Stimulated activated CD4-positive, alpha-beta T cell treated with anti-CD3 and anti-CD28 coated beads, Interleukin-2, amount 100 ng/mL, for 24 hours (primary cell): Measurements from ENCODE around the gene ZNF3.

Experiments used
- DNase-seq, 2 donors: peaks; one replicate each; pipeline ENCODE4 v3.0.0-alpha.2; 2020

ZNF3 gene

DNA sequence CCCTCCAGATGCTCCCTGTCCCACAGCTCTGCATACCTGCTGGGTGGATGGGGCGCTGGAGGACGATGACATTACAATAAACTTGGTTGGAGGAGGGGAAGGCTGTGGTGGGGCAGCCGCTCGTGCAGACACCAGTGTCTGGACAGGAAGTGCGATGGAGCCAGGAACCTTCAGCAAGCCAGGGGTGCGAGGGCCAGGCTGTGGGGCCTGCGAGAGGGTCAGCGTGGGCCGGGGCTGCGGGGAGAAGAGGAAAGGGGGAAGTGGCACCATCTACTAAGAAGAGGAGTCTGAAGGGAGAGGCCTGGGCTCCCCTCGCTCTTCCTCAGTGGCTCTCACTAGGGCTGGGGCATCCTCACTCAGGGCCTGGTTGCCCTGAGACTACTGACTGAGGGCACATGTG is 26.4 kb upstream of the ZNF3 start:
- no peak for DNase-seq

DNA sequence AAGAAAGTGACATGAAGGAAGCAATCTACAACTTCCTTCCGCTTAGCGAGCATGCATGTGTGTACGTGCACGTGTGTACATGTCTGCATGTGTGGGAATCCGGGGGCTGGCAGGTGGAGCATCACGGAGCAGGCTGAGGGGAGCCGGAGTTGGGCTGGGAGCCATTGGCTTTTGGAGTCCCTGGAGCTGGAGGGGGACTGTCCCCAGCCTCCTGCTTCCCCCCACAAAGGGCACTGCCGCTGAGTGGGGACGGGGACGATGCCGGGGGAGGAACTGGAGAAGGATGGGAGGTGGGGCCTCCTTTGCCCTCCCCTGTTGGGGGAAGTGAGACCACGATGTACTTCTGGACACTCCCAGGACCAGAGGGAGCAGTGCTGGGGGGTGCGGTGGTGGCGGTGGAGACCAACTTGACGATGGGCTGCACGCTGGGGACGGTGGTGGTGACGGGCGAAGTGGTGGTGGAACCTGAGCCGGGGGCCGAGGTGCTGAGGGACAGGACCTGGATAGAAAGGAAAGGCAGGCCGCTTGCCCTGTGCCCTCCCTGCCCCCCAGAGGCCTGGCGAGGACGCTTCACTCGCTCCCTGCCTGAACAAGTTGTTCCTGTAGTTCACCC is 25.7 kb upstream of the ZNF3 start:
- no peak for DNase-seq

DNA sequence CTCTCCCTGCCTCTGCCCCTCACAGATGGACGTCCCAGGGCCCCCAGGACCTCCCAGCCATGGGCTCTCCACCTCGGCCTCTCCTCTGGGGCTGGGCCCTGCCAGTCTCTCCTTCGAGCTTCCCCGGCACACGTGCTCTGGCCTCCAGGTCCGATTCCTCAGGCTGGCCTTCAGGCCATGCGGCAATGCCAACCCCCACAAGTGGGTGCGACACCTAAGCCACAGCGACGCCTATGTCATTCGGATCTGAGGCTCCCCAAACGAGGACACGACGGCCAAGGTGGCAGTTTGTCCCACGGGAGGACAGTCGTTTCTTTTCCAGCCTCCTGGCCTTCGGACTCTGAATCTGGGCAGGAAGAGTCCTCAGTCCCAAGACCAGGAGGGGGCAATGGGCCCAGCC is 25.1 kb upstream of the ZNF3 start:
- DNase-seq: no peak

GRCh38 chr7:100105534-100105933 is 24.0 kb upstream of the ZNF3 start:
- no peak for DNase-seq

DNA sequence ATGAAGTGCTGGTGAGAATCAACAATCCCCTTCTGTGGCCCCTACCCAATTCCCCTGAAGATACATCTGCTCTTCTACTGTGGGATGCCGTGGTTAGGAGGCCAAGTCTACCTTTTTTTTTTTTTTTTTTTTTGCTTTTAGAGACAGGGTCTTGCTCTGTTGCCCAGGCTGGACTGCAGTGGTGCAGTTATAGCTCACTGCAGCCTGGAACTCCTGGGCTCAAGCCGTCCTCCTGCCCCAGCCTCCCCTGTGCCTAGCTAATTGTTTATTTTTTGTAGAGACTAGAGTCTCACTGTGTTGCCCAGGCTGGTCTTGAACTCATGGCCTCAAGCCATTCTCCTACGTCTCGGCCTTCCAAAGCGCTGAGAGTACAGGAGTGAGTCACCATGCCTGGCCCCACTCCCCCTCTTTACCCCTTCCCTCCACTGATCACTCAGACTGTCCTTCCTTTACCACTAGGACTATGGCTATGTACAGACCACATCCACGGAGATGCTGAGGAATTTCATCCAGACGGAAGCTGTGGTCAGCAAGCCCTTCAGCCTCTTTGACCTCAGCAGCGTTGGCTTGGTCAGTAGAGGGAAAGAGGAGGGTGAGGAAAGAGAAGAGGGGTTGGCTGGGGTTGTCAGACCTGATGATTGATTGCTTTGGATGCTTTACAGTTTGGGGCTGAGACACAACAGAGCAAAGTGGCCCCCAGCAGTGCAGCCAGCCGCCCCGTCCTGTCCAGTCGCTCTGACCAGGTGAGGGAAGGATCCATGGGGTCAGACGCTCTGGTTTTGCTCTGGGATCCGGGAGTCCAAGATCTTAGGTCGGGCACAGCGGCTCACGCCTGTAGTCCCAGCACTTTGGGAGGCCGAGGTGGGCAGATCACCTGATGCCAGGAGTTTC is 21.7 kb upstream of the ZNF3 start:
- no peak for DNase-seq

DNA sequence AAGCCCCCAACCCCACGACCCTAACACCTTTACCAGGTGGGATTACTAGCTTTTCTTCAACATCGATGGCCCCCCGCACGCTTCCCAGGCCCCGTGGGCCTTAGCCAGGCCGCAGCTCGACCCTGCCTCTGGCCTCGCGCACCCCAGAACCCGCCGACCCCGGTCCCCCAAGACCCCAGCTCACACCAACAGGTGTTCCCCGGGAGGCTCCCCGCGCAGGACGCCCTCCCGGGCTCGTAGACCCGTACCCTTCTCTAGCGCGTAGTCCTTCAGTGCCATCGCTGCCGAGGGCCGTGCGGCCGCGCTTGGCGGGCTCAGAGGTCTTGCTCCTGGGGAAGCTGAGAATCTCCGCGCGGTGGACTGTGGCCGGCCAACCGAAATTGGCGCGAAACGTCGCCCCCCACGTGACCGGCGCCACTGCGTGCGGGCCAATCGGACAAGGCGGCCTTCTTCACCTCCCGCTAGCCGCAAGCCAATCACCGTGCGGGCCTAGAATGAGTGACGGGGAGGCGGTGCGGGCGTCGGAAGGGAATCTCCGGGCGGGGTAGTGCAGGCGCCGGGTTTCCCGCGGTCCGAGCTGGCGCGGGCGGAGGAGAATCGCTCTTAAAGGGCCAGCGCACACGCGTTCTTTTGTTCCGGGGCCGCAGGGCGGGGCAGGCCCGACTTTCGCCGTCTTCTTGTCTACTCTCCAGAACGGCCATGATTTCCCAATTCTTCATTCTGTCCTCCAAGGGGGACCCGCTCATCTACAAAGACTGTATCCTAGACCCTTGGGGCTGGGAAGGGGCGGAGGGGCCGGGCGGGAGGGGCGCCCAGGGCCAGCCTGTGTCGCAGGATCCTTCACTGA is 19.7 kb upstream of the ZNF3 start, which contains the start of the genes AP4M1 and MCM7:
AP4M1 (plus strand) TSS at position 628 of the 847 bp plus-strand sequence; CDS start at position 700, 72 bp downstream.
MCM7 (minus strand) TSS at position 382 of the 847 bp plus-strand sequence; CDS start at position 279, 103 bp downstream.
- peak; percentile 98 for DNase-seq

DNA sequence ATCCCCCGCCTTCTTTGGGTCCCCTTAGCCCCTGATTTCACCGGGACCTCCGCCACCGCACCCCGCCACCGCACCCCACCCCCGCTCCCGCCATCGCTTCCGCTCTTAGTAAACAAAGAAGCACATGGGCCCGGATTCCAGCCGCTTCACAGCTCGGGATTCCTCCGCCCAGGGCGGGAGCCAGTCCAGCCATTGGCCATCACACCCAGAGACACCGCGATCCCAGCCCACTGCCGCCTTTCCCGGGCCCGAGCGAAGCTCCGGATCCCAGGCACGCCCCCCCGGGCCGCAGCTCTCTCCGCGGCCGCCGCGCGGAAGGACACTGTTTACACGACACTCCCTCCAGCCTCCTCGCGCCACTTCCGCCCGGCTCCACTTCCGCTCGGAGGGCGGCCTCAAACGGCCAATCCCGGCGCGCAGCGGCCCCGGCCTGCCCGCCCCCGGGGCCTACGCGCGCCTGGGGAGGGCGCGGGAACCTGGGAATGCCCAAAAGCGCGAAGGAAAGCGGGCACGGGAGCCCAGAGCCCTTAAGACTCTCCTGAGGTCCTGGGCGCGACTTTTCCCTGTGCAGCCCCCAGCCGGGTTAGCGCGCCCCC is 19.0 kb upstream of the ZNF3 start:
- DNase-seq: peak; percentile 86 to 87

DNA sequence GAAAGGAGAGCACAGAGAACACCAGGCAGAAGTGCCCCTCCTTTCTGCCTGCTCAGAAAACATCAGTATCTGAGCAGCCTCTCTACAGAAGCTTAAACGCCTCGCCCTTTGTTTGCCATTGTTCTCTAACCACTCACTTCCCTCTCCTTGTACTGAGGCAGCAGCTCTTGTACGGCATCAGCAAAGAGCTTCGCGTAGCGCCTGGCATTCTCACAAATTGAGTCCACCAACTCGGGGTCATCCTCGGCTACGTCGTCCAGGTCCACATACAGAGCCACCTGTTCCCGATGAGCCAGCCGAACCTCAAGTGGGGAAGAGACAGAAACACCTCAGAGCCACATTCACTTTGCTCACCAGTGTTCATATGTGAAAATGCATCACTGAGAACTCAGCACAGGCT is 17.9 kb upstream of the ZNF3 start:
- DNase-seq: no peak

- no peak for DNase-seq
These were observed 17.4 kb upstream of the ZNF3 start for GRCh38 chr7:100098913-100099312.

DNA sequence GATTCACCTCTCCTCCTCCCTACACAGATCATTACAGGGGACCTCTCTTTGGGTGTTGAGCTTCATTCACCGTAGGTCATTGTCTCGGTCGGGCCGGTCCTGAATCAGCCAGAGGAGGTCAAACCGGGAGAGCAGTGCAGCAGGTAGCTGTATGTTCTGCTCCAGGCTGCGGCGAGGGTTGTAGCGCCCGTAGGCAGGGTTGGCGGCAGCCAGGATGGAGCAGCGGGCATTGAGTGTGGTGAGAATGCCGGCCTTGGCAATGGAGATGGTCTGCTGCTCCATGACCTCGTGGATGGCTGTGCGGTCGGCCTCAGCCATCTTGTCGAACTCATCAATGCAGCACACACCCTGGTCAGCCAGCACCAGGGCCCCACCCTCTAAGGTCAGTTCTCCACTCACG is 14.2 kb upstream of the ZNF3 start:
- DNase-seq: no peak

- DNase-seq: no peak
These were observed 13.8 kb upstream of the ZNF3 start for GRCh38 chr7:100095289-100095688.

GRCh38 chr7:100093925-100094486 is 12.5 kb upstream of the ZNF3 start:
- no peak for DNase-seq

DNA sequence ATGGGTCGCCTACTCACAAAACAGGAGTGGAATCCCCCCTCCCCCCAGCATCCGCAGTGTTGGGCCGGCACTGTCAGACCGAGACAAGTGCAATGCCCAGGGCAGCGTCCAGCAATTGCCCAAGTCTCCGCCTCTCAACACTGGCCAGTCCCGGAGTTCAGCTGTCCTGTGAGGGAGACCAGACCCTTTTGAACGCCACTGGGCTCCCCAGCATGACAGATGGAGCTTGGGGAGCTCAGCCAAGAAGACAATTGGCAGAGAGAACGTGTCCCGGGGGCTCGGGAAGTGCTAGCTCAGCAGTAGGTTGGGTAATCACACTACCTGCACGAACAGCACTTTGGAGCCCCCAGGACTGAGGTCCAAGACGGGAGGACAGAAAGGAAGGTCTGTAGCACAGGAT is 12.0 kb upstream of the ZNF3 start:
- no peak for DNase-seq

- DNase-seq: no peak
These were observed 11.5 kb upstream of the ZNF3 start for GRCh38 chr7:100093054-100093453.

DNA sequence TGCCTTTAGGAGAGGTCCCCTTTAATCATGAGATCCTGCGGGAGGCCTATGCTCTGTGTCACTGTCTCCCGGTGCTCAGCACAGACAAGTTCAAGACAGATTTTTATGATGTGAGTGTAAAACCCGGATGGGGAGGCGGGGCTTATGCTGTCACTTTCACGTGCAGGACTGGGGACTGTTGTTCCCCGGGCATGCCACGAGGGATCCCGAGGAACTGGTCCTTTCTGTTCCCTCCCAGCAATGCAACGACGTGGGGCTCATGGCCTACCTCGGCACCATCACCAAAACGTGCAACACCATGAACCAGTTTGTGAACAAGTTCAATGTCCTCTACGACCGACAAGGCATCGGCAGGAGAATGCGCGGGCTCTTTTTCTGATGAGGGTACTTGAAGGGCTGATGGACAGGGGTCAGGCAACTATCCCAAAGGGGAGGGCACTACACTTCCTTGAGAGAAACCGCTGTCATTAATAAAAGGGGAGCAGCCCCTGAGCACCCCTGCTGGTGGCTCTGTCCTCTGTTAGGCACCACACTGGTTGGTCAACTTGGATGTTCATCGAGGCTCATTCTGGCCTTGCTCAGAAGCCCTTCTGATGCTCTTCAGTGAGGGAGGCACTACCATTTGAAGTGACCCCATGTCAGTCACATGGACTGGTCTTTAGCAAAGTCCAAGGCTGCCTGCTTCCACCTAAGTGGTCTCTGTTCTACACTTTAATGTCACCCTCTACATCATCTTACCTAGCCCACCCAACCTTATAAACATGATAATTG is 10.1 kb upstream of the ZNF3 start:
- peak; percentile 31 to 40 for DNase-seq

DNA sequence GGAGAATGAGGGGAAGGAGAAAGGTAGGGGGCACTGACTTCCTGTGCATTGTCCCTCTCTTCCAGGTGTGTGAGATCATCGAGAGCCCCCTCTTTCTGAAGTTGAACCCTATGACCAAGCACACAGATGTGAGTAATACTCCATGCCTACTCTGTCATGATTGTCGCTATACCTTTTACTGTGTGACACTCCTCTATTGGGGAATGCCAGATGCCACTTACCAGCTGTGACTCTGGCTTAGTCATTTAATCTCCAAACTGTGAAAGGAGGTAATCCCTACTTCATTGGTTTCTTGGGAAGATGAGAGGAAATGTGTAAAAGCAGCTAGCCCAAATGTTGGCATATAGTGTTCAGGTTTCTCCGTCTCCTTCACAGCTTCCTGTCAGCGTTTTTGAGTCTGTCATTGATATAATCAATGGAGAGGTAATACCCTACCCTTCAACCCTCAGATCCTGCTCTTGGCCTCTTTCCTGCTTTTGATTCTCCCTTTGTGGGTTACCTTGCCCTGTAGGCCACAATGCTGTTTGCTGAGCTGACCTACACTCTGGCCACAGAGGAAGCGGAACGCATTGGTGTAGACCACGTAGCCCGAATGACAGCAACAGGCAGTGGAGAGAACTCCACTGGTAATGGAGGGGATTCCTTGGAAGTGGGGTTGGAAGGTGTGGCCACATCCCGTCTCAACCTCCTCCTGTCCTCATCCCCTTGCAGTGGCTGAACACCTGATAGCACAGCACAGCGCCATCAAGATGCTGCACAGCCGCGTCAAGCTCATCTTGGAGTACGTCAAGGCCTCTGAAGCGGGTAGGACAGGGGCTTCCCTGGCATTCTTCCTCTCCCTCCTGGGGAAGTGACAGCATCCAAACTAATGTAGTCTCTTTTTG is 9.2 kb upstream of the ZNF3 start:
- DNase-seq: no peak

DNA sequence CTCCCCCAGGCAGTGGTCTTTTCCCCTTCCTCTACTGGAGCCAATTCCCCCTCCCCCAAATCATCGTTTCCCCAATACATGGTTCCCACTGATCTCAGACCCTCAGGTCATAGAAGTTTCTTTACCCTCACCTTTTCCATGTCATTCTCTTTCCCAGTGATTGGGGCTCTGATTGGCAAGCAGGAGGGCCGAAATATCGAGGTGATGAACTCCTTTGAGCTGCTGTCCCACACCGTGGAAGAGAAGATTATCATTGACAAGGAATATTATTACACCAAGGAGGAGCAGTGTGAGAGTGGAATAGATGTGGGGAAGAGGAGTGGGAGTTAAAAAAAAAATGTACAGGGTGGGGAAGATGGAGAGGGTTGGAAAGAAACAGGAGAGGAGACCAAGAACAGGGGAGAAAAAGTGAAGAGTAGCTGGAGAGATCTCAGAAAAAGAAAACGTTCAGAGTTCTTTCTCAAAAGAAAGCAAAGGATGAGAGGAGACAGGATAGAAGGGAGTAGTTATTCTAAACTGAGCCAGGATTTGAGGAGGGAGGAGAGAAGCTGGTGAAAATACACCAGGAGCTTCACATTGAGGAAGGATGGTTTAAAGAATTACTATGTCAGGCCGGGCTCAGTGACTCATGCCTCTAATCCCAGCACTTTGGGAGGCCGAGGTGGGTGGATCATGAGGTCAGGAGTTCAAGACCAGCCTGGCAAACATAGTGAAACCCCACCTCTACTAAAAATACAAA is 8.1 kb upstream of the ZNF3 start:
- no peak for DNase-seq

DNA sequence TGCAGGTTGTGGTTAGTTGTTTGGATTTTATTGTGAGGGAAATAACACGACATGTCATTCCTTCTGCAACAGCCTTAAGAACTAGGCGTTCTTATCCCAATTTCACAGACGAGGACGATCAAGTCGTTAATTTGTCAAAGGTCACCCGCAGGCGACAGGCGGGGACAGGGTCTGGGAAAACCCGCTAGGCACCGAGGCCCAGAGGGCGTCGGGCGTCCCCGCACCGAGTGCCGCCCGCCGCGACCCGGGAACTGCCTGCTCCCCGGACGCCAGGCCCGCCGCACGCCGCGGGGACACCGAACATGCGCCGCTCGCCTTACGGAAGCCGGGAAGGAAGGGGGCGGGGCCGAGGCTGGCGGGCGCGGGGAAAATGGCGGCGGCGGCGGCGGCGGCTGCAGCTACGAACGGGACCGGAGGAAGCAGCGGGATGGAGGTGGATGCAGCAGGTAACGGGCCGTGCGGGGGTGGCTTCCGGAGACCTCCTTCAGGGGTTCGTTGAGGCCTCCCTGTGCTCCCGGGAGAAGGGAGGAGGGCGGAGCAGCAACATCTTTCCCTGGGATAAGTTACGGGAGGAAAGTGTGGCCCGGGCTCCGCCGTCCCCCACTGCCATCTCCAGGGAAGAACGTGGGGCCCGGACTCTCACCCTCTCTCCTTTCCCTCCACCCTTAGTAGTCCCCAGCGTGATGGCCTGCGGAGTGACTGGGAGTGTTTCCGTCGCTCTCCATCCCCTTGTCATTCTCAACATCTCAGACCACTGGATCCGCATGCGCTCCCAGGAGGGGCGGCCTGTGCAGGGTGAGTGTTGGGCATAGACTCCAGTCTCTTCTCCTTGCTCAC is 7.3 kb upstream of the ZNF3 start, which contains the start of gene COPS6:
COPS6 (plus strand) TSS at position 349 of the 837 bp plus-strand sequence; CDS start at position 371, 22 bp downstream.
- DNase-seq: peak; percentile 91 to 92
